CD4-positive, alpha-beta T cell treated with Interleukin-6 at 100 ng/mL for 8 hours (primary cell): Measurements from ENCODE around the gene COL6A2.
"Not testable (repeated sequence)": the region's sequence is repeated elsewhere in the genome, so short reads cannot be mapped to it uniquely, and the experiment has no call there.

ENCODE experiments used
- DNase-seq: peaks from one replicate; pipeline ENCODE4 v3.0.0-alpha.2; 2020; ENCODE audit warnings: mixed read lengths, low spot score

Gene COL6A2

GRCh38 chr21:46126309-46127238 is 28.7 kb downstream of the COL6A2 start:
- DNase-seq = no peak

GRCh38 chr21:46127239-46128105 is 29.6 kb downstream of the COL6A2 start:
- DNase-seq = no peak

- DNase-seq = no peak
Observed at GRCh38 chr21:46128106-46128932, 30.4 kb downstream of the COL6A2 start.

- no peak for DNase-seq
Observed at GRCh38 chr21:46128933-46129571, 31.1 kb downstream of the COL6A2 start.

- DNase-seq = no peak
Observed at GRCh38 chr21:46129846-46130651, 32.1 kb downstream of the COL6A2 start.

GRCh38 chr21:46130831-46131587 is 33.1 kb downstream of the COL6A2 start:
- DNase-seq = no peak

- DNase-seq = no peak
Observed at GRCh38 chr21:46131588-46131837, 33.6 kb downstream of the COL6A2 start.

GRCh38 chr21:46131838-46132651 is 34.1 kb downstream of the COL6A2 start:
- no peak for DNase-seq

- no peak for DNase-seq
Observed at GRCh38 chr21:46135782-46136395, 38.0 kb downstream of the COL6A2 start.

- DNase-seq = no peak
Observed at GRCh38 chr21:46136739-46137349, 38.9 kb downstream of the COL6A2 start.

- DNase-seq = no peak
Observed at GRCh38 chr21:46137908-46138307, 40.0 kb downstream of the COL6A2 start.

- DNase-seq = no peak
Observed at GRCh38 chr21:46138383-46138970, 40.6 kb downstream of the COL6A2 start.

GRCh38 chr21:46139686-46140085 is 41.8 kb downstream of the COL6A2 start:
- DNase-seq = no peak

GRCh38 chr21:46140352-46141003 is 42.6 kb downstream of the COL6A2 start:
- DNase-seq = not testable (repeated sequence)

- DNase-seq = no peak
Observed at GRCh38 chr21:46141767-46142581, 44.1 kb downstream of the COL6A2 start.
